GM12801 (cell line): ENCODE measurements around the gene PRR18.

ENCODE experiments used
- CTCF ChIP-seq: IDR thresholded peaks from one replicate; pipeline ENCODE4 v1.5.1; 2011; ENCODE audit warnings: control low read depth; ENCODE audit not compliant: insufficient read length; ENCODE audit errors: extremely low read depth

Gene PRR18

DNA sequence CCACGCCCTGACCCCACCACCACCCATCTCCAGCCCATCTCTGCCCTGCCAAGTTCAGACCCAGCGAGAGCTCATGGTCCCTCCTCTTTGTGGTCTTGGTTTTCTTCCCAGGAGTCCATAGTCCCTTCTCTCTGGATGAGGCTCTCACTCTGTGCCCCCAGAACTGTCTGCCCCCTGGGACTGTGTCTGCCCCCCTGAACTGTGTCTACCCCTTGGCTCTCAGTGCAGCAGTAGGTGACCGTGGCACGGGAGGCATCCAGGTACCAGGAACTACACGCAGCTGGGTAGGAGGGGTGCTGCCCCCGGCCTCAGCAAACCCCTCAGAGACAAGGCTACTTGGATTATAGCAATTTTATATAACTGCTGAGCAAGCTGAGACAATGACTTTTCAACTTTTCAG is 23.6 kb downstream of the PRR18 start:
- TF ChIP-seq CTCF: no peak

DNA sequence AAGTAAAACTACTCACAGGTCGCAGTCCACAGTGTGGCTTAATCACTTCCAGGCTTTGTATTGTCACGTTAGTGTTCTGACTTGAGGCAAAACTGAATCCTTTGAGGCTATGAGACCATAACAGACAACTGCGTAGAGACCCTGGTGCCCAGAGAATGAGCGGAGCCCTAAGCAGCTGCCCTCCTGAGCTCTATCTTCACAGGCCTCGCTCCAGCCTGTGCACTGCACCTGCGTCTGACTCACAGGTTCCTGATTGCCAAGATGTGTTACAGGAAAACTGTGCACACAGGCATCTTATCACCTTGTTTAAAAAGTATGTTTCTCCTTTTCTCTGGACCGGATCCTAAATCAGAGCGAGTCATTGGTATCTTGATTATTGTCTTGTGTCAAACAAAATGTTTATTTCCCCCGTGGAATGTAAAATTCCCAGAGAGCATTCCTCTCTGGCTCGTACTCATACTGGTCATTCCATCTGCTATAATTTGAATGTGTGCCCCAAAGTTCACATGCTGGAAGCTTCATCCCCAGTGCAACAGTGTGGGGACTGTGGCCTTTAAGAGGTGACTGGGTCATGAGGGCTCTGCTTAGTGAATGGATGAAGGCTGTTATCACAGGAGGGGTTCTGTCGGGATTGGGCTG is 25.7 kb downstream of the PRR18 start:
- no peak for TF ChIP-seq CTCF

- no peak for TF ChIP-seq CTCF
Observed at GRCh38 chr6:166281104-166281503, 27.1 kb downstream of the PRR18 start.

GRCh38 chr6:166279393-166279679 is 28.9 kb downstream of the PRR18 start:
- no peak for TF ChIP-seq CTCF

DNA sequence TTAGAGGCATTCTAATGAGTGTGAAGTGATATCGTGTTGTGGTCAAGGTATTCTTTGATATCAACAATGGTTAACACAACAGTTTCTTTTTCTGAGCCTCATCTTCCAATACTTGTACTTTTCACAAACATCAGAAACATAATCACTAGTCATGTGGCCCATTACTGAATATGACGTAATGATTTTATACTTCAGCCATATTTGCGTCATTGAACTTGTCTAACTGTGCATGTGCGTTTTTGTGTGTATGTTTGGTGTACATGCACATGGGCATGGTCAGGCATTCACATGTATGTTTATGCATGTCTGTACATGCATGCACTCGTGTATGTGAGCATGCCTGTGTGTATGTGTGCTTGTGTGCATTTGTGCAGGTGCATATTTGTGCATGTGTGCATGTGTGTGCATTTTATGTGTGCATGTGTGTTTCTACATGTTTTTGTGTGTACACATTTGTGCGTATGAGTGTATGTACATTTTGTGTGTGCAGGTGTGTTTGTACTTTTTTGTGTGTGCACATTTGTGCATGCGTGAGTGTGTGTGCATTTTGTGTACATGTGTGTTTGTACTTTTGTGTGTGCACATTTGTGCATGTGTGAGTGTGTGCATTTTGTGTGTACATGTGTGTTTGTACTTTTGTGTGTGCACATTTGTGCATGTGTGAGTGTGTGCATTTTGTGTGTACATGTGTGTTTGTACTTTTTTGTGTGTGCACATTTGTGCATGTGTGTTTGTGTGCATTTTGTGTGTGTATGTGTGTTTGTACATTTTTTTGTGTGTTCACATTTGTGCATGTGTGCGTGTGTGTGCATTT is 29.4 kb downstream of the PRR18 start:
- TF ChIP-seq CTCF: no peak

DNA sequence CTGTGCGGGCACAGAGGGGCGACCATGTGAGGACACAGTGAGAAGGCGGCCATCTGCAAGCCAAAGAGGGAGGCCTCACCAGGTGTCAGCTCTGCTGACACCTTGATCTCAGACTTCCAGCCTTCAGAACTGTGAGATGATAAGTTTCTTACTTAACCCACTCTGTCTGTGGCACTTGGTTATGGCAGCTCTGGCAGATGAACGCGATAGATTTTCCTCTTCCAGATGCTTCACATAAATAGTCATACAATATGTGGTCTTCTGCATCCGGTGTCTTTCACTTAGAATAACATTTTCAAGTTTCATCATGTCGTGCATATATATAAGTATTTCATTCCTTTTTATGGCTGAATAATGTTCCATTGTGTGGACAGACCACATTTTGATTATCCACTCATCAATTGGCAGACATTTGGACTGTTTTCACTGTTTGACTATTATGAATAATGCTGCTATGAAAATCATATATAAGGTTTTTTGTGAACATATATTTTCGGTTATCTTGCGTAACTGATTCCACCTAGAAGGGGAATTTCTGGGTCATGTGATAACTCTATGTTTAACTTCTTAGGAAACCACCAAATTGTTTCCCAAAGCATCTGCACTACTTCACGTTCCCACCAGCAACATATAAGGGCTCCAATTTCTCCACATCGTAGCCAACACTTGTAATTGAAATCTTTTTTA is 30.2 kb downstream of the PRR18 start:
- TF ChIP-seq CTCF: no peak

- no peak for TF ChIP-seq CTCF
Observed at GRCh38 chr6:166277018-166277417, 31.2 kb downstream of the PRR18 start.
